Measurements from ENCODE around the gene FXYD3.

DNA sequence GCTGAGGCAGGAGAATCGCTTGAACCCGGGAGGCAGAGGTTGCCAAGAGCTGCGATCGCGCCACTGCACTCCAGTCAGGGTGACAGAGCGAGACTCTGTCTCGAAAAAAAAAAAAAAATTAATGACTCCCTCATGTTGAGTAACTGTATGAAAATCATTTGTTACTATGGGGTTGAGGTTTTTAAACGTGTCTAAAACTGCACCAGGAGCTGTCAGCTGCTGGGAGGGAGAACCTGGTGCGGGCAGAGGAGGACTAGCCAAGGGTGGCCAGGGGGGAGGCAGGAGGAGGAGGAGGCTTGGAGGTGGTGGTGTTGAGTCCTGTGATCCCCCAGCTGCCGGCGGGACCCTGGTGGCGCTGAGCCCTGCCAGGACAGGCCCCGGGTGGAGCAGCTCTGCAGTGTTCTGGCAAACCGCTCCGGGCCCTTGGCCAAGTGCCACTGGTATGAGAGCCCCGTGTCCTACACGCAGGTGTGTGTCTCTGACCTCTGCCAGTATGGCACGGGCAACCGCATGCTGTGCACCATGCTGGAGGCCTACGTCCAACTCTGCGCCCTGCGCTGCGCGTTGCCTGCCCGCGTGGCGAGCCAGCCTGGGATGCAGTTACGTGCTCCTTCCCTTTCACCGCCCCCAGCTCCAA lies 17.1 kb upstream of the FXYD3 start:
- TF ChIP-seq, protein P1, sequence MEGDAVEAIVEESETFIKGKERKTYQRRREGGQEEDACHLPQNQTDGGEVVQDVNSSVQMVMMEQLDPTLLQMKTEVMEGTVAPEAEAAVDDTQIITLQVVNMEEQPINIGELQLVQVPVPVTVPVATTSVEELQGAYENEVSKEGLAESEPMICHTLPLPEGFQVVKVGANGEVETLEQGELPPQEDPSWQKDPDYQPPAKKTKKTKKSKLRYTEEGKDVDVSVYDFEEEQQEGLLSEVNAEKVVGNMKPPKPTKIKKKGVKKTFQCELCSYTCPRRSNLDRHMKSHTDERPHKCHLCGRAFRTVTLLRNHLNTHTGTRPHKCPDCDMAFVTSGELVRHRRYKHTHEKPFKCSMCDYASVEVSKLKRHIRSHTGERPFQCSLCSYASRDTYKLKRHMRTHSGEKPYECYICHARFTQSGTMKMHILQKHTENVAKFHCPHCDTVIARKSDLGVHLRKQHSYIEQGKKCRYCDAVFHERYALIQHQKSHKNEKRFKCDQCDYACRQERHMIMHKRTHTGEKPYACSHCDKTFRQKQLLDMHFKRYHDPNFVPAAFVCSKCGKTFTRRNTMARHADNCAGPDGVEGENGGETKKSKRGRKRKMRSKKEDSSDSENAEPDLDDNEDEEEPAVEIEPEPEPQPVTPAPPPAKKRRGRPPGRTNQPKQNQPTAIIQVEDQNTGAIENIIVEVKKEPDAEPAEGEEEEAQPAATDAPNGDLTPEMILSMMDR (conservative IDR thresholded peaks at IDR 0.05; ENCODE audit: low read length) = no peak
- TF ChIP-seq EZH2phosphoT487 (IDR thresholded peaks at IDR 0.05; ENCODE audit: borderline replicate concordance, low read depth, low read length) = no peak

All from OCI-LY7 (cell line).